HepG2 (cell line): ENCODE measurements around the gene ARHGAP15. TPM values are rescaled to one million over a fixed set of nuclear protein-coding genes. Genes with fewer than 3 reads are reported as not detected.

Source experiments
- AGO2 ChIP-seq: fragments of 200-400 bp; formaldehyde crosslinking; optimal IDR thresholded peaks from 2 replicates; pipeline ENCODE3; 2017; ENCODE audit warnings: mild to moderate bottlenecking, low read depth, low read length, moderate library complexity
- CBFB ChIP-seq: sonication (generic); formaldehyde crosslinking; IDR thresholded peaks from 2 replicates; pipeline ENCODE4 v1.4.0; 2020; ENCODE audit warnings: missing genetic modification reagents
- GATAD1 ChIP-seq: IDR thresholded peaks from 2 replicates; pipeline ENCODE4 v1.6.1; 2016; ENCODE audit warnings: missing genetic modification reagents, missing compliant biosample characterization
- KDM2A ChIP-seq: sonication (generic); formaldehyde crosslinking; IDR thresholded peaks from 2 replicates; pipeline ENCODE4 v1.4.0; 2020; ENCODE audit warnings: low read depth, missing genetic modification reagents, borderline replicate concordance
- KDM3A ChIP-seq: IDR thresholded peaks from 2 replicates; pipeline ENCODE4 v1.6.1; 2018; ENCODE audit warnings: low read depth, missing compliant biosample characterization
- MEIS2 ChIP-seq: sonication (generic); formaldehyde crosslinking; IDR thresholded peaks from 2 replicates; pipeline ENCODE4 v1.9.0; 2021; ENCODE audit warnings: mild to moderate bottlenecking, missing genetic modification reagents
- PAXIP1 ChIP-seq: sonication (generic); formaldehyde crosslinking; conservative IDR thresholded peaks from 2 replicates; pipeline ENCODE4 v1.4.0; 2020; ENCODE audit warnings: mild to moderate bottlenecking, missing genetic modification reagents, moderate library complexity
- ZBTB2 ChIP-seq: sonication (generic); formaldehyde crosslinking; IDR thresholded peaks from 2 replicates; pipeline ENCODE4 v1.8.0; 2022; ENCODE audit warnings: low read depth, missing genetic modification reagents
- ZNF430 ChIP-seq: sonication (generic); formaldehyde crosslinking; IDR thresholded peaks from 2 replicates; pipeline ENCODE4 v1.9.0; 2021; ENCODE audit warnings: mild to moderate bottlenecking, missing genetic modification reagents
- ZNF441 ChIP-seq: sonication (generic); formaldehyde crosslinking; IDR thresholded peaks from 2 replicates; pipeline ENCODE4 v1.7.0; 2021; ENCODE audit warnings: missing genetic modification reagents, borderline replicate concordance
- ZNF546 ChIP-seq: sonication (generic); formaldehyde crosslinking; conservative IDR thresholded peaks from 2 replicates; pipeline ENCODE4 v1.8.1; 2023; ENCODE audit warnings: mild to moderate bottlenecking, missing genetic modification reagents
- polyA plus RNA-seq, 8 experiments: library from polyadenylated mRNA; depleted of rRNA in 3 of 8; stranded (reverse) in 7 of 8; unstranded in 1 of 8; fragments of >200 nt; fragmentation: Illumina TruSeq in 4 of 8; extraction: Trizol in 4 of 8; gene quantifications; 2 replicates each; pipeline versions ENCODE4 v1.2.1 to v1.2.3, GENCODE V29; 2011 to 2016; ENCODE audit warnings: low read depth in 4 of 8, missing spikeins in 1 of 8, mixed read lengths in 1 of 8; ENCODE audit not compliant: insufficient read depth in 1 of 8
- total RNA-seq, 5 experiments: library from RNA; depleted of rRNA; stranded (reverse); fragments of >200 nt; fragmentation: Illumina TruSeq; extraction: Trizol; gene quantifications; 2 replicates each; pipeline ENCODE4 v1.2.3, GENCODE V29; 2016; ENCODE audit warnings: low read depth in 1 of 5

ARHGAP15 gene
- total and polyA plus RNA-seq, 2 of the 13 experiments (the other 11 are each of a cell fraction or from before 2014, with no cell fraction given): 0.04 TPM; not detected in 1

- TF ChIP-seq PAXIP1 (no peak), ZNF430 (CRISPR knock-in tag) (no peak), AGO2 (no peak), KDM3A (no peak), MEIS2 (CRISPR knock-in tag) (no peak), KDM2A (no peak), ZNF546 (CRISPR knock-in tag) (no peak), ZBTB2 (CRISPR knock-in tag) (no peak), GATAD1 (CRISPR knock-in tag) (no peak), CBFB (CRISPR knock-in tag) (no peak), ZNF441 (CRISPR knock-in tag) (no peak)
These were observed 678.9 kb downstream of the ARHGAP15 start (continued) for GRCh38 chr2:143808166-143808565.
